K562 treated with DMSO at 1 percent for 12 hours (cell line): ENCODE measurements around the gene SIX5. TPM values are rescaled to one million over a fixed set of nuclear protein-coding genes. Genes with fewer than 3 reads are reported as not detected.

Experiments used
- total RNA-seq: library from RNA; unstranded; fragments of 300-600 nt; gene quantifications from 2 replicates; pipeline ENCODE4 v1.2.3, GENCODE V29; 2022; ENCODE audit not compliant: insufficient read depth

Gene SIX5
- 19.0 and 23.3 TPM in 2 replicates for total RNA-seq

DNA sequence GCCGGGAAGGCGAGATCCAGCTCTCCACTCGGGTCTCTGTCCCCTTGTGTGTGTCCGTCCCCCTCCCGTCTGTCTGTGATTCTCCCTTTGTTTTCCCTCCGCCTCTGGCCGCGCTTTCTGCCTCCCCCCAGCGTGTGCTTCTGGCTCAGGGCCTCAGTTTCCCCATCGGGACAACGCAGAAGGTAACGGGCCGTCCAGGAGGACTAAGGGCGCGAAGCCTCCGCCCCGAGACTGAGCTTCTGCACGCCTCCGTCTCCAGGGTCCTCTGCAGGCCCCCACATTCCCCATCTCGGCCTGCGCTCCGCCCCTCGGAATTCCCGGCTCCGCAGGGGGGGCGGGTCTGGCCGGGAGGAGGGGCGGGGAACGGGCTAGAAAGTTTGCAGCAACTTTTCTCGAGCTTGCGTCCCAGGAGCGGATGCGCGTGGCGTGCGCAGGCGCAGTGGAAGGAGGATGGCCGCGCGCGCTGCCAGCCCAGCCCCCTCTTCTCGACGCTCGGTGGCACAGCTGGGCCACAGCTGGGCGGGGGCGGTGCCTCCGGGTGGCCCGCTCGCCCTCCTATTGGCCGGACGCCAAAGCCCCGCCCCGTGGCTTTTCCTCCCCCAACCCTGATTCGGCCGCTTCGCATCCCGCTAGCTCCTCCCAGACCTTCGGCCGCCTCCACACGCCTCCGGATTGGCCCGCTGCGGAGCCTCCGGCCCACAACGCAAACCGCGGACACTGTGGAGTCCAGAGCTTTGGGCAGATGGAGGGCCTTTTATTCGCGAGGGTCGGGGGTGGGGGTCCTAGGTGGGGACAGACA lies at the start of gene SIX5:
SIX5 (minus strand) TSS at position 269 of the 799 bp plus-strand sequence. CDS start 408 bp downstream, outside the sequence.

DNA sequence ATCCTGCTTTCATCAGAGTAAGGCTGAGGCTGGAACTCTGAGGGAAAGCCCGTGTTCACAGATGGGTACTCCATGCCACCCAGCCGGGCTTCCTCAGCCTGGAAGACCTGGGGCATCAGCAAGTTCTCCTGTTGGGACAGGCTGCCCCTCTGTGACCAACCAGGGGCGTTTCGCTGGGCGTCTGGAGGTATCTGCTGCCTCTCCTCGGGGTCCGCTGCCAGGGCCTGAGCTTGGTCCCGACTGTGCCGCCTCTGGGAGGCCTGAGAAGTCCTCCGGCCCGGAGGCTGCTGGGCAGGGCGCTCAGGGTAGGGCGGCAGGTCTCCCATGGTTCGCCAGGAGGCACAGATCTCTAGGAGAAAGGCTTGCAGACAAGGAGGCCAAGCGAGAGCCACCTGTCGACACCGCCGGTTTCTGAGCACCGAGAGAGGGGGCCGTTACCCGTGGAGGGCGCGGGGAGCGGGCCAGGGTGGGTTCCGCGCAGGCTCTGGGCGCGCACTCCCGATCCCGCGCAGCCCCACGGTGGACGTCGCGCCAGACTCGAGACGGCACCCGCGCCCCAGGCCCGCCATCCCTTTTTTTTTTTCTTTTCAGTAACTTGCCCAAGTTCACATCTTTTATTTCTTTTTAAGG lies 45.9 kb upstream of the SIX5 start, which contains the start of gene RSPH6A:
RSPH6A (minus strand) TSS at position 458 of the 630 bp plus-strand sequence; CDS start at position 326, 132 bp downstream.

DNA sequence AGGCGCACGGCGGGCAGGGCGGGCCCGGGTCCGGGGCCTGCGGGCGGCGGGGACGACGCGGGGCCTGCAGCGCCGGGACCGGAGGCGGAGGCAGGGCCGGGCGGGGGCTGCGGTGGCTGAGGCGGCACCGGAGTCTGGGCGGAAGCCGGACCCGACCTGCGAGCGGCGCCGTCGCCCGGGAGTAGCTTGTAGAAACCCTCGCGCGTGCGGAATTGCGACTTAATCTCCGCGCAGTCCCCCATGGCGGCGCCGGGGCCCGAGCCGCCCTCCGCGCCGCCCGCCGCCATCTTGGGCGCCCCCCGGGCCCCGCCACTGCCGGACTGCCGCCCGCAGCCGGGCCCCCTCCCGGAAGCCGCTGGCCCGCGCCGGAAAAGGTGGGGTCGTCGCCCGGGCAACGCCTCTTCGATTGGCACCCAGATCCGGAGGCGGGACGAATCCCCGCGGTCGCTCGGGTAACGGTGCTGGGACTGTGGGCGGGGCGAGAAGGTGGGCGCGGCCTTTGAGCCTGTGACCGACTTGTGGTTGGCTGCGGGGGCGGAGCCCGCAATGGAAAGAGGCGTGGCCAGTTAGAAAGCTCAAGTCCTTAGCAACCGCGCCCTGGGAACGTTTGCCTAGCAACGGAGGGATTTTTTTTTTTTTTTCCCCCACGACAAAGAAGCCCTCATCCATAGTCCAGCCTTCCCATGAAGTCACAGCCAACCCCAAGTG lies 23.6 kb upstream of the SIX5 start, which contains the start of gene DMWD:
DMWD (minus strand) TSS at position 376 of the 708 bp plus-strand sequence; CDS start at position 287, 89 bp downstream.

DNA sequence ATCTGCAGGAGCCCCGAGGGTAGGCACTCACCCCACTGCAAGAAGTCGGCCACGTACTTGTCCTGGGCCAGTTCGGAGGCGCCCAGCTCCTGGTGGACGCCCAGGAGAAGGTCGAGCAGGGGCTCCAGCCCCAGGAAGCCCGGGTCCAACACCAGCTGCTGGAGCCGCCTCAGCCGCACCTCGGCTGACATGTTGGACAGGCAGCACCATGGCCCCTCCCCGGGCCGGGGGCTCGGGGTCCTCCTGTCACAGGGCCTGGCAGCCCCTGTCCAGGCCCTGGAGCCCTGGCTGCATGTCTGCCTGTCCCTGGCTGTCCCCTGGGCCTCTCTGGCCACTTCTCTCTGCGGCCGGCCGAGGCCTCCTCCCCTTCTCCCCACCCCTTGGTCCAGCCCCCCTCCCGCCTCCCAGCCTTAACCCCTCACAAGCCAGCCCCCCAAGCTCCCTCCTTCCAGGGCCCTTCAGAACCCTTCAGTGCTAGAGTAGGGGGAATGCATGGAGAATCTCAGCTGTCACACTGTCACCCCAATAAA lies 13.2 kb upstream of the SIX5 start, which contains the start of gene DMPK:
DMPK (minus strand) TSS at position 329 of the 530 bp plus-strand sequence; CDS start at position 191, 138 bp downstream.

DNA sequence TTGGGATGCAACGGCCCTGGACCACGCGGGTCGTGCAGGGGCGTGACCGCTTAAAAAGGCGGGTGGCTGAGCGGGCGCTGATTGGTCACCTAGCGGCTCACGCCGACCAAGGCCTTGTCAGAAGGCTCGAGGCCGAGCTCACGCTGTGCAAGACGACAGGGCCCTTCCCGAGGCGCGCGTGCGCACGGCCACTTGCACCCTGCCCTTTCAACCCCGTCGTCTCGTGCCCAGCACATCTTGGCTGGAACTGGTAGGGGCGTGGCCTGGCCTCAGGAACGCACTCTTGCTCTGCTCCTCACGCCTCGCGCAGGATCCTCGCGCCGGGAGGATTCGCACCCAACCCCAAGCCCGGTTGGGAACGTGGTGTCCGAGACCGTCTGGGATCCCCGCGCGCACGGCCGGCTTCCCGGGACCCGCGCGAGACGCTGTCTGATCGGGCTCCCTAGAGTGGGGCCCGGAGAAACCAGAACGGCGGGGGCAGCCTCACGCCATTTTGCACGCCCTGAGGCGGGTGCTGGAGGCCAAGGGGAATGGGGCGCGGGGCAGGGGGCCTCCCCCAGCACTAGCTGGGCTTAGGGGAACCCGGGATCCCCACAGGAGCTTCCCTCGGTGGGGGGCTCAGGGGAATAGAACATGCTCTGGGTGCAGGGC lies 35.8 kb downstream of the SIX5 start, which contains the start of gene MEIOSIN:
MEIOSIN (plus strand) TSS at position 280 of the 651 bp plus-strand sequence. CDS start 1,938 bp downstream, outside the sequence.

DNA sequence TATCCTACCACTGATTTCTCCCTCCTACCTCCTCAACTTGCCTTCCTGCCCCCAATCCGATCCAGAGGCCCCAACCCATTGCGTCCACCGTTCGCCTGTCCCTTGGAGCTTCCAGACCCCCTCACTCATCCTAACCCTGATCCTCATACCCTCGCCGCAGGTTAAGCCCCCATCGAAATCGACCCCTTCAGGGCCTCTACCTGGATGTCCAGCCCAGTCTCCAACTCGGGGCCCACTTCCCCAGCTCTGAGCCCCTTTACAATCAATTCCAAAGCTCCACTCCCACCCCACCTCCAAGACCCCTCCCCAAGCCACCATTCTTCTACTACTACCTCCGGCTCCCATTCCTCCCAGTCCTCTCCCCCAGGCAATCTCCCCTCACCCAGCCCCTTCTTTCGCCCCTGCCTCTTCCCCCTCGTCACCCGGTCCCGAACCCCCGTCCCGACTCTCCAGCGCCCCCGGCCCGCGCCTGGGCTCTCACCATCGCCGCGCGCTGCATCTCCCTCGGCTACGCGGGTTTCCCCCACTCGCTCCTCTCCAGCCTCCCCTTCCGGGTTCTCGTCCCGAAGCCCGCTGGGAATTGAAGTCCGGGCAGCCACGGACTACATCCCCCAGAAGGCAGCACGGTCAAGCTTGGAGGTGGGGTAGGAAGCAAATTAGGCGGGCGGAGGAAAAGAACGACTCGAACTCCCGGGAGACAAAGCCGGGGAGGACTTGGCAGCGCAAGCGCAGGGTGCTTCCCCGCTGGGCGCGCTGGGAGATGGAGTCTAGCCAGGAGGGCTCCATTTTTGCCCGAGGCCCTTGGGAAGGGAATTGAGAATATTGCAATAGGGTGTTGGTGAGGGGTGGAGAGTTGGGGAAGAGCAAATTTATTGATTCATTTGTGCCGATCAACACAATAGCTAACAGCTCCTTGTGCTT lies 38.4 kb downstream of the SIX5 start, which contains the start of gene FBXO46:
FBXO46 (minus strand) TSS at position 529 of the 921 bp plus-strand sequence. CDS start 17,401 bp downstream, outside the sequence.

Other genes starting within 250 kb of the SIX5 start
- gene OPA3, start 184.4 kb downstream of the SIX5 start, total RNA-seq, result 6.0 and 15.1 TPM in 2 replicates
- not detected in 2 replicates for gene GPR4, start 167.0 kb downstream of the SIX5 start, total RNA-seq
- 46.6 and 69.9 TPM in 2 replicates for gene EML2, start 129.9 kb downstream of the SIX5 start, total RNA-seq
- gene GIPR, start 101.0 kb downstream of the SIX5 start, total RNA-seq, result 7.3 and 23.2 TPM in 2 replicates
- gene SNRPD2, start 77.3 kb downstream of the SIX5 start, total RNA-seq, result 589 and 1,120 TPM in 2 replicates
- gene QPCTL, start 76.6 kb downstream of the SIX5 start, total RNA-seq, result 23.9 and 24.7 TPM in 2 replicates
- 12.9 and 19.2 TPM in 2 replicates for gene FBXO46, start 38.4 kb downstream of the SIX5 start, total RNA-seq
- 0.58 and 0.67 TPM in 2 replicates for gene MEIOSIN, start 35.8 kb downstream of the SIX5 start, total RNA-seq
- 65.5 and 70.4 TPM in 2 replicates for gene DMPK, start 13.2 kb upstream of the SIX5 start, total RNA-seq
- gene DMWD, start 23.6 kb upstream of the SIX5 start, total RNA-seq, result 16.9 and 47.7 TPM in 2 replicates
- gene RSPH6A, start 46.1 kb upstream of the SIX5 start, total RNA-seq, result not detected in 2 replicates
- 73.8 and 84.3 TPM in 2 replicates for gene SYMPK, start 93.9 kb upstream of the SIX5 start, total RNA-seq
- gene FOXA3, start 95.1 kb upstream of the SIX5 start, total RNA-seq, result 6.2 and 6.6 TPM in 2 replicates
- gene IRF2BP1, start 116.9 kb upstream of the SIX5 start, total RNA-seq, result 49.2 and 50.1 TPM in 2 replicates
- gene MYPOP, start 133.4 kb upstream of the SIX5 start, total RNA-seq, result 12.5 and 13.2 TPM in 2 replicates
- gene NANOS2, start 145.5 kb upstream of the SIX5 start, total RNA-seq, result not detected in 2 replicates
- gene NOVA2, start 204.6 kb upstream of the SIX5 start, total RNA-seq, result not detected in 2 replicates
- gene CCDC61, start 226.2 kb upstream of the SIX5 start, total RNA-seq, result 9.1 and 10.3 TPM in 2 replicates